ENCODE data around the gene APOE. TPM values are rescaled to one million over a fixed set of nuclear protein-coding genes. Genes with fewer than 3 reads are reported as not detected.
"Not testable (repeated sequence)": the region's sequence is repeated elsewhere in the genome, so short reads cannot be mapped to it uniquely, and the experiment has no call there.

Gene APOE
- total RNA-seq, 5 donors from 2014 or later (not counting 1 experiment from before 2014, with no cell fraction given): 2.0 to 9.5 (median 6.8) TPM

DNA sequence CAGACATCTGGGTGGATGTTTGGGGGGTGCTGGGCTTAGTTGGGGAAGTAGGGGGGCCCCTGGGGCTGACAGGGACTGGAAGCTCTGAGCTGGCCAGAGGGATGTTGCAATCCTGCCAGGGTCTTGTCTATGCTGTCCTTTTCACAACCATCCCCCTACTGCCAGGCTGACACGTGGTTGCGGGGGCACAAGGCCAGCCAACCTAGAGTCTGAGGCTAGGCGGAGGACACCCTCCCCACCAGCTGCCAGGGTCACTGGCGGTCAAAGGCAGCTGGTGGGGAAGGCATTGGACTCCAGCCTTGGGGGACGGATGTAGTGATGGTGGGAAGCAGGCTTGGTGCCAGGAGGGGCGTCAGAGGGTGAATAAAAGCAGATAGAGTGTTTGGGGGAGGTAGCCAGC is 7.3 kb downstream of the APOE start:
- no peak overlapping the region for H3K4me3 ChIP-seq (ENCODE audit: control insufficient read depth in 1 of 2, extremely low read depth in 1 of 2, low read length in 1 of 2)
- DNase-seq (no peak), ATAC-seq (replicated peaks in 1 of 4) (no peak)
- H3K4me1 ChIP-seq (ENCODE audit: control insufficient read depth in 1 of 2, extremely low read depth in 1 of 2, insufficient read depth in 2 of 2, low read length in 2 of 2): peaks cover 0 to 13% of the 10 kb centered on the region in 2 experiments
- Mint-ChIP-seq H3K27ac (peak overlapping the region in 1 of 2 donors; percentile 50), H3K36me3 (no peaks in the 10 kb centered on the region), H3K4me3 (peak overlapping the region in 1 of 3 donors; percentile 9), H3K4me1 (peaks cover 9 to 12% (median 9%) of the 10 kb centered on the region in 3 donors), H3K27me3 (peaks cover 25 to 39% of the 10 kb centered on the region in 2 donors), H3K9me3 (no peaks in the 10 kb centered on the region)
- H3K9me3 ChIP-seq: no peaks in the 10 kb centered on the region
- H3K27ac ChIP-seq (ENCODE audit: low read length): no peak overlapping the region
- ChIA-PET CTCF (no interaction called here), POLR2A (no interaction called here)
- WGBS (ENCODE audit: insufficient coverage): 60% methylated on average over 3 of the region's 6 CpGs
- no peaks in the 10 kb centered on the region for H3K36me3 ChIP-seq (ENCODE audit: control insufficient read depth in 2 of 2, extremely low read depth in 1 of 2, insufficient read depth in 1 of 2, low read length in 1 of 2)
- peaks cover 0 to 51% of the 10 kb centered on the region in 2 experiments for H3K27me3 ChIP-seq (replicated peaks in 1 of 2; ENCODE audit: control insufficient read depth in 2 of 2, extremely low read depth in 1 of 2, insufficient read depth in 2 of 2, low read length in 1 of 2)

DNA sequence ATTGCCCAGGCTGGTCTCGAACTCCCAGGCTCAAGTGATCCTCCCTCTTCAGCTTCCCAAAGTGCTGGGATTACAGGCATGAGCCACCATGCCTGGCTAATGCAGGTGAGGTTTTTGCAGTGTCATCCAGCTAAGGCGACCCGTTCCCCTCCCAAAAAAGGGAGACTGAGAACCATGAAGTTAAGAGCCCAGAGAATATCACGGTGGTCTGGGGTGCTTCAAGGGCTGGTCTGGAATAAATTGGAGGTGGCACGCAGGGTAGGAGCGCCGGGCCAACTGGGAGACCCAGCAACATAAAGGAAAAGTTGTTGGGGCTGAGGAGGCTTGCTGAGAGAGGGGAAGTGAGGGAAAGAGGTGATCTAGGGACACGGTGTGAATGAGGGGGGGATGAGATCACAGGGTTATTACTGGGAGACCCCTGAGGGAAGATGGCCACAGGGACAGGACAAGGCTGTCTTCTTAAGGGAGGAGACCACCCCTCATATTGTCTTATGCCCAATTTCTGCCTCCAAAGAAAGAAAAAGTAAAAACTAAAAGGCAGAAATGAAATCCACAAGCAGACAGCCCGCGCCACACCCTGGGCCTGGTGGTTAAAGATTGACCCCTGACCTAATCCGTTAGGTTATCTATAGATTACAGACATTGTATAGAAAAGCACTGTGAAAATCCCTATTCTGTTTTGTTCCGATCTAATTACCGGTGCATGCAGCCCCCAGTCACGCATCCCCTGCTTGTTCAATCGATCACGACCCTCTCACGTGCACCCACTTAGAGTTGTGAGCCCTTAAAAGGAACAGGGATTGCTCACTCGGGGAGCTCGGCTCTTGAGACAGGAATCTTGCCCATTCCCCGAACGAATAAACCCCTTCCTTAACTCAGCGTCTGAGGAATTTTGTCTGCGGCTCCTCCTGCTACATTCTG is 8.2 kb downstream of the APOE start:
- H3K27ac Mint-ChIP-seq; H3K27ac ChIP-seq (ENCODE audit: low read length); H3K9me3 ChIP-seq; H3K36me3 ChIP-seq (ENCODE audit: control insufficient read depth in 2 of 2, extremely low read depth in 1 of 2, insufficient read depth in 1 of 2, low read length in 1 of 2); H3K9me3 Mint-ChIP-seq; DNase-seq; ATAC-seq (replicated peaks in 1 of 4); H3K4me3 ChIP-seq (ENCODE audit: control insufficient read depth in 1 of 2, extremely low read depth in 1 of 2, low read length in 1 of 2); H3K36me3 Mint-ChIP-seq; CTCF ChIA-PET: not testable (repeated sequence)
- Mint-ChIP-seq H3K4me3 (peak overlapping the region; percentile 82 to 91 (median 83)), H3K4me1 (peaks cover 9 to 12% (median 9%) of the 10 kb centered on the region in 3 donors), H3K27me3 (peaks cover 22 to 36% of the 10 kb centered on the region in 2 donors)
- POLR2A ChIA-PET: interaction anchor here in 1 of 2 donors (0.6 kb wide), 1 partner anchor 151 kb away, joined by 12 read pairs; no protein-coding TSS in a partner anchor
- H3K4me1 ChIP-seq (ENCODE audit: control insufficient read depth in 1 of 2, extremely low read depth in 1 of 2, insufficient read depth in 2 of 2, low read length in 2 of 2): peaks cover 0 to 13% of the 10 kb centered on the region in 2 experiments
- WGBS (ENCODE audit: insufficient coverage): 58% methylated on average over 11 of the region's 23 CpGs
- peaks cover 0 to 44% of the 10 kb centered on the region in 2 experiments for H3K27me3 ChIP-seq (replicated peaks in 1 of 2; ENCODE audit: control insufficient read depth in 2 of 2, extremely low read depth in 1 of 2, insufficient read depth in 2 of 2, low read length in 1 of 2)

- H3K27ac Mint-ChIP-seq; H3K27ac ChIP-seq (ENCODE audit: low read length); H3K36me3 ChIP-seq (ENCODE audit: control insufficient read depth in 2 of 2, extremely low read depth in 1 of 2, insufficient read depth in 1 of 2, low read length in 1 of 2); H3K9me3 ChIP-seq; H3K36me3 Mint-ChIP-seq; H3K9me3 Mint-ChIP-seq; CTCF ChIA-PET: not testable (repeated sequence)
- DNase-seq (peak; percentile 36 to 86 (median 63)), ATAC-seq (replicated peaks in 1 of 4) (peak; percentile 96 to 99 (median 97))
- Mint-ChIP-seq H3K4me1 (peaks cover 9 to 12% (median 9%) of the 10 kb centered on the region in 3 donors), H3K27me3 (peaks cover 22 to 34% of the 10 kb centered on the region in 2 donors), H3K4me3 (peak within 1 kb of the TSS; percentile 82 to 91 (median 83))
- POLR2A ChIA-PET: interaction anchor here in 1 of 2 donors (0.6 kb wide), 1 partner anchor 9 kb away, joined by 4 read pairs; no protein-coding TSS in a partner anchor
- 12% methylated on average over 9 of the region's 28 CpGs for WGBS (ENCODE audit: insufficient coverage)
- peaks cover 0 to 44% of the 10 kb centered on the region in 2 experiments for H3K27me3 ChIP-seq (replicated peaks in 1 of 2; ENCODE audit: control insufficient read depth in 2 of 2, extremely low read depth in 1 of 2, insufficient read depth in 2 of 2, low read length in 1 of 2)
- peak within 1 kb of the TSS; percentile 65 to 81 for H3K4me3 ChIP-seq (ENCODE audit: control insufficient read depth in 1 of 2, extremely low read depth in 1 of 2, low read length in 1 of 2)
- peaks cover 0 to 13% of the 10 kb centered on the region in 2 experiments for H3K4me1 ChIP-seq (ENCODE audit: control insufficient read depth in 1 of 2, extremely low read depth in 1 of 2, insufficient read depth in 2 of 2, low read length in 2 of 2)
Observed at GRCh38 chr19:44914433-44915206, 9.0 kb downstream of the APOE start, which contains the start of gene APOC1. TSS of gene APOC1 (plus strand) at chr19:44914608. CDS start at chr19:44914892, 284 bp downstream.

GRCh38 chr19:44924243-44924725 is 18.7 kb downstream of the APOE start:
- DNase-seq: no peak
- Histone ChIP-seq H3K4me3 (ENCODE audit: control insufficient read depth in 1 of 2, extremely low read depth in 1 of 2, low read length in 1 of 2) (no peak overlapping the region), H3K27me3 (replicated peaks in 1 of 2; ENCODE audit: control insufficient read depth in 2 of 2, extremely low read depth in 1 of 2, insufficient read depth in 2 of 2, low read length in 1 of 2) (peaks cover 0 to 39% of the 10 kb centered on the region in 2 experiments), H3K36me3 (ENCODE audit: control insufficient read depth in 2 of 2, extremely low read depth in 1 of 2, insufficient read depth in 1 of 2, low read length in 1 of 2) (no peaks in the 10 kb centered on the region), H3K4me1 (ENCODE audit: control insufficient read depth in 1 of 2, extremely low read depth in 1 of 2, insufficient read depth in 2 of 2, low read length in 2 of 2) (peaks cover 0 to 6% of the 10 kb centered on the region in 2 experiments), H3K9me3 (no peaks in the 10 kb centered on the region), H3K27ac (ENCODE audit: low read length) (no peak overlapping the region)
- Mint-ChIP-seq H3K4me1 (peaks cover 5 to 8% (median 5%) of the 10 kb centered on the region in 3 donors), H3K36me3 (no peaks in the 10 kb centered on the region), H3K4me3 (no peak overlapping the region), H3K27me3 (peaks cover 18 to 22% of the 10 kb centered on the region in 2 donors), H3K9me3 (no peaks in the 10 kb centered on the region), H3K27ac (no peak overlapping the region)
- ChIA-PET POLR2A (no interaction called here), CTCF (no interaction called here)
- ATAC-seq (replicated peaks in 1 of 4): no peak
- 67% methylated on average over 2 of the region's 8 CpGs for WGBS (ENCODE audit: insufficient coverage)

GRCh38 chr19:44925114-44925891 is 19.7 kb downstream of the APOE start:
- Histone ChIP-seq H3K27ac (ENCODE audit: low read length) (no peak overlapping the region), H3K4me1 (ENCODE audit: control insufficient read depth in 1 of 2, extremely low read depth in 1 of 2, insufficient read depth in 2 of 2, low read length in 2 of 2) (peaks cover 0 to 6% of the 10 kb centered on the region in 2 experiments), H3K9me3 (no peaks in the 10 kb centered on the region), H3K4me3 (ENCODE audit: control insufficient read depth in 1 of 2, extremely low read depth in 1 of 2, low read length in 1 of 2) (no peak overlapping the region), H3K36me3 (ENCODE audit: control insufficient read depth in 2 of 2, extremely low read depth in 1 of 2, insufficient read depth in 1 of 2, low read length in 1 of 2) (no peaks in the 10 kb centered on the region), H3K27me3 (replicated peaks in 1 of 2; ENCODE audit: control insufficient read depth in 2 of 2, extremely low read depth in 1 of 2, insufficient read depth in 2 of 2, low read length in 1 of 2) (peaks cover 0 to 39% of the 10 kb centered on the region in 2 experiments)
- POLR2A ChIA-PET: interaction anchor here in 1 of 2 donors (0.6 kb wide), 1 partner anchor 19 kb away, joined by 17 read pairs; the partner anchor contains the start of gene APOE
- Mint-ChIP-seq H3K9me3 (no peaks in the 10 kb centered on the region), H3K27ac (no peak overlapping the region), H3K36me3 (no peaks in the 10 kb centered on the region), H3K27me3 (peaks cover 21 to 22% of the 10 kb centered on the region in 2 donors), H3K4me1 (peaks cover 5 to 8% (median 5%) of the 10 kb centered on the region in 3 donors), H3K4me3 (no peak overlapping the region)
- CTCF ChIA-PET: no interaction called here
- 11% methylated on average over 2 of the region's 8 CpGs for WGBS (ENCODE audit: insufficient coverage)
- no peak for DNase-seq
- ATAC-seq (replicated peaks in 1 of 4): no peak

All from T-cell (primary cell).